Lung (tissue), 12 donors: ENCODE data around the gene STX18. TPM values are rescaled to one million over a fixed set of nuclear protein-coding genes. Genes with fewer than 3 reads are reported as not detected.
"Not testable (repeated sequence)": the region's sequence is repeated elsewhere in the genome, so short reads cannot be mapped to it uniquely, and the experiment has no call there.

Experiments
- ATAC-seq: fragments of 200-7000 bp; cut with Tn5 transposase; one replicate; pipeline ENCODE4 v1.9.1; 2020; ENCODE audit warnings: moderate number of reproducible peaks; ENCODE audit not compliant: insufficient read depth, low FRiP score
- DNase-seq, 3 donors: peaks; one replicate each; pipeline ENCODE4 v3.0.0-alpha.2; 2013 to 2017
- H3K27ac ChIP-seq, 2 donors: one replicate each; pipeline ENCODE4 v1.5.1; 2013; ENCODE audit warnings: mild to moderate bottlenecking in 2 of 2, moderate library complexity in 2 of 2, control low read depth in 1 of 2, inconsistent platforms in 1 of 2, low read depth in 1 of 2, low read length in 1 of 2
- H3K27me3 ChIP-seq, 3 donors: one replicate each; pipeline ENCODE4 v1.5.1; 2013; ENCODE audit warnings: low read length in 2 of 3; ENCODE audit not compliant: control insufficient read depth in 3 of 3, insufficient read depth in 3 of 3
- H3K36me3 ChIP-seq, 4 donors: one replicate each; pipeline ENCODE4 v1.5.1; 2013; ENCODE audit warnings: low read length in 4 of 4, mild to moderate bottlenecking in 1 of 4, moderate library complexity in 1 of 4; ENCODE audit not compliant: control insufficient read depth in 4 of 4, insufficient read depth in 4 of 4
- H3K4me1 ChIP-seq, 5 donors: one replicate each; pipeline ENCODE4 v1.5.1; 2013; ENCODE audit warnings: low read length in 5 of 5, mild to moderate bottlenecking in 2 of 5, moderate library complexity in 1 of 5; ENCODE audit not compliant: control insufficient read depth in 5 of 5, insufficient read depth in 5 of 5
- H3K4me3 ChIP-seq: one replicate; pipeline ENCODE4 v1.5.1; 2013; ENCODE audit warnings: mild to moderate bottlenecking, control low read depth, moderate library complexity
- H3K9ac ChIP-seq, 2 donors: one replicate each; pipeline ENCODE4 v1.5.1; 2013; ENCODE audit warnings: low read length in 2 of 2, control low read depth in 1 of 2; ENCODE audit not compliant: insufficient read depth in 1 of 2
- H3K9me3 ChIP-seq, 4 donors: one replicate each; pipeline ENCODE4 v1.5.1; 2013; ENCODE audit warnings: low read length in 3 of 4, mild to moderate bottlenecking in 1 of 4, moderate library complexity in 1 of 4; ENCODE audit not compliant: control insufficient read depth in 4 of 4, insufficient read depth in 3 of 4
- CTCF ChIP-seq: IDR thresholded peaks from 2 replicates; pipeline ENCODE4 v1.5.1; 2012; ENCODE audit warnings: mild to moderate bottlenecking; ENCODE audit errors: control extremely low read depth, extremely low read depth
- WGBS, 2 donors: extraction: QIAGEN DNeasy Blood & Tissue Kit; methylation state at CpG; one replicate each; pipeline ENCODE4 v1.1.7; 2013; 5-methylcytosine and 5-hydroxymethylcytosine counted together
- polyA plus RNA-seq, 2 donors: library from polyadenylated mRNA; stranded (reverse); fragments of 200-250 nt; gene quantifications; one replicate each; pipeline ENCODE4 v1.2.1, GENCODE V29; 2013
- total RNA-seq, 2 donors: library from RNA; depleted of rRNA in 1 of 2; stranded (reverse); fragments of >200 nt in 1 of 2; gene quantifications; one replicate each; pipeline ENCODE4 v1.2.1, GENCODE V29; 2014 to 2021
- donor health status: control.
- donor health status: control.
- donor health status: Bipolar disorder and iron deficiency.
- donor health status: healthy.
- donor health status: DM: yes; HTN: yes; CAD: no.

Gene STX18
- total and polyA plus RNA-seq, 4 donors = 16.2 to 34.1 (median 24.8) TPM

GRCh38 chr4:4554234-4554633, 12.4 kb upstream of the STX18 start:
- no peak overlapping the region for H3K27ac ChIP-seq
- no peak overlapping the region for H3K4me3 ChIP-seq
- 92 to 97% methylated on average over 2 of the region's 2 CpGs for WGBS, 2 donors
- H3K4me1 ChIP-seq = no peaks in the 10 kb centered on the region
- no peak overlapping the region for H3K9ac ChIP-seq
- TF ChIP-seq CTCF = no peak
- H3K9me3 ChIP-seq = no peaks in the 10 kb centered on the region
- peaks cover 0 to 2% (median 0%) of the 10 kb centered on the region in 4 donors for H3K36me3 ChIP-seq
- ATAC-seq (no peak), DNase-seq (no peak)
- no peaks in the 10 kb centered on the region for H3K27me3 ChIP-seq

GRCh38 chr4:4552042-4552441, 10.2 kb upstream of the STX18 start:
- ATAC-seq, H3K9me3 ChIP-seq: not testable (repeated sequence)

GRCh38 chr4:4550161-4550560, 8.3 kb upstream of the STX18 start:
- not testable (repeated sequence) for H3K4me3 ChIP-seq, H3K9ac ChIP-seq, H3K4me1 ChIP-seq, ATAC-seq, H3K36me3 ChIP-seq, H3K27ac ChIP-seq, DNase-seq, H3K9me3 ChIP-seq, H3K27me3 ChIP-seq
- 80 to 88% methylated on average over 4 of the region's 4 CpGs for WGBS, 2 donors

More at GRCh38 chr4:4552042-4552441, 10.2 kb upstream of the STX18 start:
- H3K9ac ChIP-seq, H3K36me3 ChIP-seq, H3K27ac ChIP-seq, DNase-seq, H3K4me3 ChIP-seq, H3K4me1 ChIP-seq, H3K27me3 ChIP-seq: not testable (repeated sequence)
- WGBS, 2 donors = 95 to 97% methylated on average over 5 of the region's 5 CpGs

- Histone ChIP-seq H3K36me3 (peaks cover 0 to 5% (median 1%) of the 10 kb centered on the region in 4 donors), H3K9ac (no peak overlapping the region), H3K27ac (no peak overlapping the region), H3K27me3 (no peaks in the 10 kb centered on the region), H3K4me1 (no peaks in the 10 kb centered on the region), H3K9me3 (no peaks in the 10 kb centered on the region), H3K4me3 (no peak overlapping the region)
- TF ChIP-seq CTCF = no peak
- 97 to 98% methylated on average over 1 of the region's 1 CpG for WGBS, 2 donors
- ATAC-seq = no peak
- DNase-seq = no peak
These were observed 7.7 kb upstream of the STX18 start for GRCh38 chr4:4549534-4549933.
